Neural progenitor cell (in vitro differentiated cells): ENCODE results near the gene CFH. TPM values are rescaled to one million over a fixed set of nuclear protein-coding genes. Genes with fewer than 3 reads are reported as not detected.
"Not testable (repeated sequence)": the region's sequence is repeated elsewhere in the genome, so short reads cannot be mapped to it uniquely, and the experiment has no call there.

ENCODE experiments used
- DNase-seq: peaks from one replicate; pipeline ENCODE4 v3.0.0-alpha.2; 2016; ENCODE audit warnings: low spot score
- H2AFZ ChIP-seq: fragments of 200-600 bp; sonication (generic); replicated peaks from 2 replicates; pipeline ENCODE4 v1.6.1; 2016; ENCODE audit warnings: antibody characterized with exemption
- H3F3A ChIP-seq: fragments of 200-600 bp; sonication (generic); 2 replicates; pipeline ENCODE4 v1.6.1; 2016; ENCODE audit warnings: antibody characterized with exemption, low read depth
- H3K27ac ChIP-seq: fragments of 200-600 bp; sonication (generic); 2 replicates; pipeline ENCODE4 v1.5.1; 2016; ENCODE audit warnings: mild to moderate bottlenecking
- H3K27me3 ChIP-seq: fragments of 200-600 bp; sonication (generic); 2 replicates; pipeline ENCODE4 v1.6.1; 2016; ENCODE audit warnings: mild to moderate bottlenecking, moderate library complexity
- H3K36me3 ChIP-seq: fragments of 200-600 bp; sonication (generic); 2 replicates; pipeline ENCODE4 v1.5.1; 2016
- H3K4me1 ChIP-seq: fragments of 200-600 bp; sonication (generic); 2 replicates; pipeline ENCODE4 v1.6.1; 2016; ENCODE audit warnings: mixed run types
- H3K4me2 ChIP-seq: fragments of 200-600 bp; sonication (generic); 2 replicates; pipeline ENCODE4 v1.6.1; 2016
- H3K4me3 ChIP-seq: fragments of 200-600 bp; sonication (generic); 2 replicates; pipeline ENCODE4 v1.5.1; 2016
- H3K79me2 ChIP-seq: fragments of 200-600 bp; sonication (generic); 2 replicates; pipeline ENCODE4 v1.6.1; 2016; ENCODE audit warnings: low read depth
- H3K9ac ChIP-seq: fragments of 200-600 bp; sonication (generic); 2 replicates; pipeline ENCODE4 v1.6.1; 2016
- H3K9me3 ChIP-seq: fragments of 200-600 bp; sonication (generic); 2 replicates; pipeline ENCODE4 v1.5.1; 2016; ENCODE audit warnings: low read depth
- H4K20me1 ChIP-seq: fragments of 200-600 bp; sonication (generic); 2 replicates; pipeline ENCODE4 v1.6.1; 2016; ENCODE audit warnings: low read depth
- H3K27ac Mint-ChIP-seq: 3 replicates; pipeline ENCODE4 v1.8.0; 2021; ENCODE audit warnings: mixed read lengths
- H3K27me3 Mint-ChIP-seq: 2 replicates; pipeline ENCODE4 v1.8.0; 2022; ENCODE audit warnings: low read depth, mild to moderate bottlenecking, inconsistent platforms, moderate library complexity, mixed read lengths; ENCODE audit not compliant: insufficient read depth
- H3K36me3 Mint-ChIP-seq: 3 replicates; pipeline ENCODE4 v1.8.0; 2021; ENCODE audit warnings: mixed read lengths
- H3K4me1 Mint-ChIP-seq: 3 replicates; pipeline ENCODE4 v1.8.0; 2021; ENCODE audit warnings: mixed read lengths
- H3K4me3 Mint-ChIP-seq: 3 replicates; pipeline ENCODE4 v1.8.0; 2021; ENCODE audit warnings: mild to moderate bottlenecking, moderate library complexity, mixed read lengths
- H3K9me3 Mint-ChIP-seq: 3 replicates; pipeline ENCODE4 v1.8.0; 2020; ENCODE audit warnings: mixed read lengths
- EZH2 ChIP-seq: fragments of 200-600 bp; sonication (generic); IDR thresholded peaks from 2 replicates; pipeline ENCODE4 v1.6.1; 2017; ENCODE audit warnings: antibody characterized with exemption, mild to moderate bottlenecking, moderate library complexity
- EZH2phosphoT487 ChIP-seq: fragments of 200-600 bp; sonication (generic); IDR thresholded peaks from 2 replicates; pipeline ENCODE4 v1.6.1; 2017; ENCODE audit warnings: antibody characterized with exemption
- total RNA-seq: library from RNA; depleted of rRNA; stranded (reverse); fragments of >200 nt; gene quantifications from 2 replicates; pipeline ENCODE4 v1.2.3, GENCODE V29; 2015; ENCODE audit warnings: low replicate concordance
- TF ChIP-seq, protein P1 (sequence below): fragments of 200-600 bp; sonication (generic); IDR thresholded peaks from 2 replicates; pipeline ENCODE4 v1.5.1; 2017; ENCODE audit warnings: antibody characterized with exemption, mild to moderate bottlenecking

Gene CFH
- total RNA-seq, 1 donor from 2014 or later: not detected

DNA sequence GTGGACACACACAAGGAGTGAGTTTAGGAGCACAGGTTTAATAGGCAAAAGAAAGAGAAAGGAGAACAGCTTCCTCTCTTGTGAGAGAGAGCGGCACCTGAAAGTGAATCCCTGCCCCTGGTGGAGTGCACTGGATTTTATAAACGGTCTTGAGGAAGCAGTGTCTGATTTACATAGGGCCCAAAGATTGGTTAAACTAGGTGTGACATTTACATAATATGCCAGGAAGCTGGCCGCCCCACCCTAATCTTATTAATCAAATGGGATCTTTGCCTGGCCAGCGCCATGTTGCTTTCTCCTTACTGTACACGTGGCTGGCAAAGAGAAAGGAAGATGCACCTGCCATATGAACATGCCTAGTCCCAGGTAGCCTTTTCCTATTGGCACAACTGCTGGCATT, 38.7 kb downstream of the CFH start:
- Histone ChIP-seq H3K27me3 (no peaks in the 10 kb centered on the region), H2AFZ (no peak overlapping the region), H4K20me1 (no peaks in the 10 kb centered on the region), H3F3A (no peaks in the 10 kb centered on the region), H3K9me3 (no peaks in the 10 kb centered on the region), H3K27ac (no peak overlapping the region), H3K36me3 (no peaks in the 10 kb centered on the region), H3K4me3 (no peak overlapping the region), H3K9ac (no peak overlapping the region), H3K4me2 (no peak overlapping the region), H3K4me1 (no peaks in the 10 kb centered on the region), H3K79me2 (no peaks in the 10 kb centered on the region)
- TF ChIP-seq, protein P1, sequence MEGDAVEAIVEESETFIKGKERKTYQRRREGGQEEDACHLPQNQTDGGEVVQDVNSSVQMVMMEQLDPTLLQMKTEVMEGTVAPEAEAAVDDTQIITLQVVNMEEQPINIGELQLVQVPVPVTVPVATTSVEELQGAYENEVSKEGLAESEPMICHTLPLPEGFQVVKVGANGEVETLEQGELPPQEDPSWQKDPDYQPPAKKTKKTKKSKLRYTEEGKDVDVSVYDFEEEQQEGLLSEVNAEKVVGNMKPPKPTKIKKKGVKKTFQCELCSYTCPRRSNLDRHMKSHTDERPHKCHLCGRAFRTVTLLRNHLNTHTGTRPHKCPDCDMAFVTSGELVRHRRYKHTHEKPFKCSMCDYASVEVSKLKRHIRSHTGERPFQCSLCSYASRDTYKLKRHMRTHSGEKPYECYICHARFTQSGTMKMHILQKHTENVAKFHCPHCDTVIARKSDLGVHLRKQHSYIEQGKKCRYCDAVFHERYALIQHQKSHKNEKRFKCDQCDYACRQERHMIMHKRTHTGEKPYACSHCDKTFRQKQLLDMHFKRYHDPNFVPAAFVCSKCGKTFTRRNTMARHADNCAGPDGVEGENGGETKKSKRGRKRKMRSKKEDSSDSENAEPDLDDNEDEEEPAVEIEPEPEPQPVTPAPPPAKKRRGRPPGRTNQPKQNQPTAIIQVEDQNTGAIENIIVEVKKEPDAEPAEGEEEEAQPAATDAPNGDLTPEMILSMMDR: no peak
- TF ChIP-seq EZH2phosphoT487 (no peak), EZH2 (no peak)
- Mint-ChIP-seq H3K9me3 (no peaks in the 10 kb centered on the region), H3K36me3 (no peaks in the 10 kb centered on the region), H3K4me1 (no peaks in the 10 kb centered on the region), H3K27ac (no peak overlapping the region), H3K27me3 (no peaks in the 10 kb centered on the region), H3K4me3 (no peak overlapping the region)
- DNase-seq: peak; percentile 22

DNA sequence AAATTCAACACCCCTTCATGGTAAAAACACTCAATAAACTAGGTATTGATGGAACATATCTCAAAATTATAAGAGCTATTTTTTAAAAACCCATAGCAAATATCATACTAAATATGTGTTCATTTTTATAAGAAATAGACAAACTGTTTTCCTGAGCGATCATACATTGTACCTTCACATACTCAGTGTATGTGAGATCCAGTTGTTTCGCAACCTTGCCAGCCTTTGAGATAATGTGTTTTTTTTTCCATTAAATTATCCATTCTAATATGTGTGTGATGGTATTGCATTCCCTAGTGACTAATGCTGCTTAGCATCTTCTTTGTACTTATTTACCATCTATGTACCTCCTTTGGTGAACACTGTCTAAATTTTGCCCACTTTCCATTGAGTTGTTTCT, 47.1 kb downstream of the CFH start:
- Mint-ChIP-seq H3K27me3 (no peaks in the 10 kb centered on the region), H3K4me1 (no peaks in the 10 kb centered on the region), H3K4me3 (no peak overlapping the region), H3K9me3 (no peaks in the 10 kb centered on the region), H3K27ac (no peak overlapping the region), H3K36me3 (no peaks in the 10 kb centered on the region)
- H2AFZ ChIP-seq: no peak overlapping the region
- no peak for DNase-seq
- H3K27me3 ChIP-seq: no peaks in the 10 kb centered on the region
- H3K9ac ChIP-seq: no peak overlapping the region
- H3K4me1 ChIP-seq: no peaks in the 10 kb centered on the region
- no peaks in the 10 kb centered on the region for H3F3A ChIP-seq
- no peak overlapping the region for H3K27ac ChIP-seq
- H3K79me2 ChIP-seq: no peaks in the 10 kb centered on the region
- H4K20me1 ChIP-seq: no peaks in the 10 kb centered on the region
- H3K4me2 ChIP-seq: no peak overlapping the region
- no peaks in the 10 kb centered on the region for H3K36me3 ChIP-seq
- no peaks in the 10 kb centered on the region for H3K9me3 ChIP-seq
- H3K4me3 ChIP-seq: no peak overlapping the region
- no peak for TF ChIP-seq EZH2phosphoT487
- TF ChIP-seq, protein P1: no peak
- no peak for TF ChIP-seq EZH2

- Histone ChIP-seq H3K4me3 (no peak overlapping the region), H3K27ac (no peak overlapping the region), H3K79me2 (no peaks in the 10 kb centered on the region), H3F3A (no peaks in the 10 kb centered on the region), H3K36me3 (no peaks in the 10 kb centered on the region), H4K20me1 (no peaks in the 10 kb centered on the region), H2AFZ (no peak overlapping the region), H3K9me3 (no peaks in the 10 kb centered on the region), H3K9ac (no peak overlapping the region), H3K4me1 (no peaks in the 10 kb centered on the region), H3K27me3 (no peaks in the 10 kb centered on the region), H3K4me2 (no peak overlapping the region)
- Mint-ChIP-seq H3K4me3 (no peak overlapping the region), H3K4me1 (no peaks in the 10 kb centered on the region), H3K27ac (no peak overlapping the region), H3K27me3 (no peaks in the 10 kb centered on the region), H3K36me3 (no peaks in the 10 kb centered on the region), H3K9me3 (no peaks in the 10 kb centered on the region)
- TF ChIP-seq EZH2phosphoT487 (no peak), EZH2 (no peak)
- TF ChIP-seq, protein P1: no peak
- DNase-seq: no peak
Measured at GRCh38 chr1:196701144-196701543, 49.3 kb downstream of the CFH start.

GRCh38 chr1:196709892-196710291, 58.0 kb downstream of the CFH start:
- H3K27ac ChIP-seq, H2AFZ ChIP-seq, H3K4me2 ChIP-seq, H3K36me3 ChIP-seq, H3K4me1 ChIP-seq, H3K4me3 ChIP-seq, H3K27ac Mint-ChIP-seq, H3K9ac ChIP-seq, H3F3A ChIP-seq, H4K20me1 ChIP-seq, H3K27me3 ChIP-seq, DNase-seq, H3K4me1 Mint-ChIP-seq, H3K79me2 ChIP-seq, H3K9me3 Mint-ChIP-seq, H3K9me3 ChIP-seq, H3K4me3 Mint-ChIP-seq, H3K27me3 Mint-ChIP-seq, H3K36me3 Mint-ChIP-seq: not testable (repeated sequence)
